HG03095 (cell line): Measurements from ENCODE around the gene SYNJ1.
"Not testable (repeated sequence)": the region's sequence is repeated elsewhere in the genome, so short reads cannot be mapped to it uniquely, and the experiment has no call there.

Source experiments
- ATAC-seq: cut with Tn5 transposase; IDR thresholded peaks from one replicate; pipeline ENCODE4 v1.9.1; 2021; ENCODE audit warnings: moderate library complexity; ENCODE audit not compliant: unreplicated experiment

The SYNJ1 gene

GRCh38 chr21:32613436-32614043, 114.3 kb downstream of the SYNJ1 start:
- ATAC-seq: no peak

- ATAC-seq: no peak
These were observed 114.8 kb downstream of the SYNJ1 start for GRCh38 chr21:32612999-32613337.

GRCh38 chr21:32612075-32612998, 115.5 kb downstream of the SYNJ1 start, which contains the start of gene CFAP298:
CFAP298 (minus strand) TSS chr21:32612377; CDS start chr21:32612243, 134 bp downstream.
- ATAC-seq: peak; percentile 97

GRCh38 chr21:32611471-32611997, 116.3 kb downstream of the SYNJ1 start:
- ATAC-seq: no peak

GRCh38 chr21:32610940-32611339, 116.9 kb downstream of the SYNJ1 start:
- ATAC-seq: not testable (repeated sequence)

- no peak for ATAC-seq
These were observed 119.0 kb downstream of the SYNJ1 start for GRCh38 chr21:32608851-32609250.

GRCh38 chr21:32605469-32605868, 122.3 kb downstream of the SYNJ1 start:
- no peak for ATAC-seq

- ATAC-seq: no peak
These were observed 123.3 kb downstream of the SYNJ1 start for GRCh38 chr21:32604464-32604863.

- no peak for ATAC-seq
These were observed 124.7 kb downstream of the SYNJ1 start for GRCh38 chr21:32603131-32603530.

- ATAC-seq: no peak
These were observed 125.7 kb downstream of the SYNJ1 start for GRCh38 chr21:32602099-32602498.

GRCh38 chr21:32599526-32599925, 128.3 kb downstream of the SYNJ1 start:
- no peak for ATAC-seq

GRCh38 chr21:32599091-32599490, 128.7 kb downstream of the SYNJ1 start:
- ATAC-seq: no peak

- ATAC-seq: no peak
These were observed 130.6 kb downstream of the SYNJ1 start for GRCh38 chr21:32597205-32597604.

GRCh38 chr21:32595431-32595830, 132.4 kb downstream of the SYNJ1 start:
- no peak for ATAC-seq

GRCh38 chr21:32593690-32594089, 134.1 kb downstream of the SYNJ1 start:
- no peak for ATAC-seq

- no peak for ATAC-seq
These were observed 134.8 kb downstream of the SYNJ1 start for GRCh38 chr21:32592929-32593502.

- ATAC-seq: no peak
These were observed 137.7 kb downstream of the SYNJ1 start for GRCh38 chr21:32590130-32590529.

GRCh38 chr21:32587651-32588050, 140.2 kb downstream of the SYNJ1 start:
- no peak for ATAC-seq

GRCh38 chr21:32587120-32587519, 140.7 kb downstream of the SYNJ1 start:
- ATAC-seq: no peak

GRCh38 chr21:32585970-32586369, 141.8 kb downstream of the SYNJ1 start:
- no peak for ATAC-seq

GRCh38 chr21:32585042-32585710, 142.6 kb downstream of the SYNJ1 start, which contains the start of gene TCP10L:
TCP10L (minus strand) TSS chr21:32585523; CDS start chr21:32584304, 1,219 bp downstream.
- no peak for ATAC-seq
